Neuronal stem cell (in vitro differentiated cells): ENCODE results near the gene BTBD9.

Experiments used
- DNase-seq: peaks from one replicate; pipeline ENCODE4 v3.0.0-alpha.2; 2013; ENCODE audit warnings: low spot score
- H2AFZ ChIP-seq: one replicate; pipeline ENCODE4 v1.6.1; 2013; ENCODE audit warnings: mild to moderate bottlenecking, low read length, inconsistent platforms
- H2AK5ac ChIP-seq: 2 replicates; pipeline ENCODE4 v1.6.1; 2013; ENCODE audit warnings: low read depth, mild to moderate bottlenecking, inconsistent platforms, low read length, moderate library complexity, mixed read lengths
- H2BK120ac ChIP-seq: 2 replicates; pipeline ENCODE4 v1.6.1; 2013; ENCODE audit warnings: low read depth, mild to moderate bottlenecking, inconsistent platforms, low read length, moderate library complexity, mixed read lengths
- H2BK12ac ChIP-seq: one replicate; pipeline ENCODE4 v1.6.1; 2013; ENCODE audit warnings: low read length, inconsistent platforms
- H2BK15ac ChIP-seq: 2 replicates; pipeline ENCODE4 v1.6.1; 2013; ENCODE audit warnings: mild to moderate bottlenecking, low read length, inconsistent platforms, mixed read lengths
- H2BK5ac ChIP-seq: one replicate; pipeline ENCODE4 v1.6.1; 2013; ENCODE audit warnings: inconsistent platforms, mild to moderate bottlenecking, low read length, moderate library complexity
- H3K14ac ChIP-seq: one replicate; pipeline ENCODE4 v1.6.1; 2013; ENCODE audit warnings: low read length, inconsistent platforms
- H3K18ac ChIP-seq: 2 replicates; pipeline ENCODE4 v1.6.1; 2013; ENCODE audit warnings: low read length, inconsistent platforms
- H3K23ac ChIP-seq: 2 replicates; pipeline ENCODE4 v1.6.1; 2013; ENCODE audit warnings: low read depth, mild to moderate bottlenecking, mixed read lengths, low read length, inconsistent platforms; ENCODE audit not compliant: poor library complexity
- H3K27ac ChIP-seq: replicated peaks from 3 replicates; pipeline ENCODE4 v1.5.1; 2013; ENCODE audit warnings: low read length, inconsistent platforms
- H3K27me3 ChIP-seq, 3 experiments: 2 replicates each; pipeline ENCODE4 v1.6.1; 2013; ENCODE audit warnings: low read length in 3 of 3, mild to moderate bottlenecking in 2 of 3, inconsistent platforms in 1 of 3, low read depth in 1 of 3, mixed read lengths in 1 of 3, moderate library complexity in 1 of 3; ENCODE audit not compliant: control insufficient read depth in 3 of 3, insufficient read depth in 3 of 3
- H3K36me3 ChIP-seq, 2 donors: replicated peaks in 1 of 2; 2 replicates each; pipeline ENCODE4 v1.6.1; 2013; ENCODE audit warnings: low read length in 2 of 2; ENCODE audit not compliant: control insufficient read depth in 2 of 2, insufficient read depth in 2 of 2
- H3K4ac ChIP-seq: 2 replicates; pipeline ENCODE4 v1.6.1; 2013; ENCODE audit warnings: inconsistent platforms, mild to moderate bottlenecking, low read length, moderate library complexity
- H3K4me1 ChIP-seq, 2 donors: 1 replicate in 1 of 2; 2 replicates in 1 of 2; pipeline ENCODE4 v1.6.1; 2013; ENCODE audit warnings: low read length in 2 of 2, low read depth in 1 of 2; ENCODE audit not compliant: control insufficient read depth in 2 of 2, insufficient read depth in 1 of 2
- H3K4me2 ChIP-seq: one replicate; pipeline ENCODE4 v1.6.1; 2013; ENCODE audit warnings: mild to moderate bottlenecking, low read length, inconsistent platforms; ENCODE audit not compliant: insufficient read depth, poor library complexity, severe bottlenecking
- H3K4me3 ChIP-seq, 2 donors: 2 replicates each; pipeline ENCODE4 v1.5.1; 2013; ENCODE audit warnings: low read length in 2 of 2, mild to moderate bottlenecking in 2 of 2, inconsistent platforms in 1 of 2, moderate library complexity in 1 of 2
- H3K79me1 ChIP-seq: one replicate; pipeline ENCODE4 v1.6.1; 2013; ENCODE audit warnings: low read depth, mild to moderate bottlenecking, inconsistent platforms, low read length, moderate library complexity
- H3K9ac ChIP-seq: one replicate; pipeline ENCODE4 v1.6.1; 2013; ENCODE audit warnings: mild to moderate bottlenecking, low read depth, low read length, inconsistent platforms; ENCODE audit not compliant: poor library complexity
- H3K9me3 ChIP-seq, 2 donors: replicated peaks in 1 of 2; 2 replicates each; pipeline versions ENCODE3 to v1.6.1; 2013; ENCODE audit warnings: low read length in 2 of 2, mild to moderate bottlenecking in 2 of 2, inconsistent platforms in 1 of 2, low read depth in 1 of 2, mixed read lengths in 1 of 2, moderate library complexity in 1 of 2; ENCODE audit not compliant: control insufficient read depth in 2 of 2, insufficient read depth in 1 of 2
- H4K8ac ChIP-seq: one replicate; pipeline ENCODE4 v1.6.1; 2013; ENCODE audit warnings: low read depth, mild to moderate bottlenecking, inconsistent platforms, low read length, moderate library complexity
- H4K91ac ChIP-seq: one replicate; pipeline ENCODE4 v1.6.1; 2013; ENCODE audit warnings: low read length, low read depth, mild to moderate bottlenecking, inconsistent platforms; ENCODE audit not compliant: poor library complexity
- WGBS, 2 donors: extraction: QIAGEN DNeasy Blood & Tissue Kit; methylation state at CpG; one replicate each; pipeline ENCODE4 v1.1.7; 2013; ENCODE audit warnings: missing lambda C conversion rate in 2 of 2, mixed read lengths in 1 of 2; ENCODE audit not compliant: insufficient read length in 2 of 2, insufficient replicate concordance in 1 of 2; ENCODE audit errors: extremely low coverage in 2 of 2; 5-methylcytosine and 5-hydroxymethylcytosine counted together

The BTBD9 gene

GRCh38 chr6:38599261-38599660 lies 40.5 kb downstream of the BTBD9 start:
- no CpG with 5 or more reads among the region's 5 CpGs for WGBS, 2 donors
- no peak overlapping the region for H2BK5ac ChIP-seq
- H3K4ac ChIP-seq: no peak overlapping the region
- H2BK12ac ChIP-seq: no peak overlapping the region
- peaks cover 0 to 1% of the 10 kb centered on the region in 2 donors for H3K4me1 ChIP-seq
- no peak overlapping the region for H3K4me3 ChIP-seq
- H2AK5ac ChIP-seq: no peak overlapping the region
- H4K8ac ChIP-seq: no peak overlapping the region
- H2BK120ac ChIP-seq: no peak overlapping the region
- no peaks in the 10 kb centered on the region for H3K9me3 ChIP-seq
- H3K36me3 ChIP-seq: no peaks in the 10 kb centered on the region
- H3K23ac ChIP-seq: no peak overlapping the region
- no peaks in the 10 kb centered on the region for H3K27me3 ChIP-seq
- H2AFZ ChIP-seq: no peak overlapping the region
- no peak overlapping the region for H3K18ac ChIP-seq
- no peak overlapping the region for H3K27ac ChIP-seq
- no peak overlapping the region for H2BK15ac ChIP-seq
- H3K4me2 ChIP-seq: no peak overlapping the region
- H4K91ac ChIP-seq: no peak overlapping the region
- no peak overlapping the region for H3K9ac ChIP-seq
- DNase-seq: no peak
- H3K79me1 ChIP-seq: no peaks in the 10 kb centered on the region
- H3K14ac ChIP-seq: no peak overlapping the region

GRCh38 chr6:38593998-38594665 lies 45.6 kb downstream of the BTBD9 start:
- H3K23ac ChIP-seq: no peak overlapping the region
- H3K9ac ChIP-seq: no peak overlapping the region
- H3K27me3 ChIP-seq: no peaks in the 10 kb centered on the region
- H2BK15ac ChIP-seq: no peak overlapping the region
- no peak overlapping the region for H2AK5ac ChIP-seq
- no peak overlapping the region for H3K4me3 ChIP-seq
- WGBS, 2 donors: no CpG with 5 or more reads among the region's 3 CpGs
- no peak for DNase-seq
- H3K4me1 ChIP-seq: peaks cover 0 to 7% of the 10 kb centered on the region in 2 donors
- no peak overlapping the region for H2BK12ac ChIP-seq
- no peak overlapping the region for H3K4me2 ChIP-seq
- no peaks in the 10 kb centered on the region for H3K9me3 ChIP-seq
- H2AFZ ChIP-seq: no peak overlapping the region
- peaks cover 0 to 14% of the 10 kb centered on the region in 2 donors for H3K36me3 ChIP-seq
- no peak overlapping the region for H2BK120ac ChIP-seq
- H2BK5ac ChIP-seq: no peak overlapping the region
- H3K18ac ChIP-seq: no peak overlapping the region
- H4K91ac ChIP-seq: no peak overlapping the region
- H4K8ac ChIP-seq: no peak overlapping the region
- no peaks in the 10 kb centered on the region for H3K79me1 ChIP-seq
- H3K14ac ChIP-seq: no peak overlapping the region
- H3K27ac ChIP-seq: no peak overlapping the region
- H3K4ac ChIP-seq: no peak overlapping the region

GRCh38 chr6:38593409-38593808 lies 46.3 kb downstream of the BTBD9 start:
- Histone ChIP-seq H3K36me3 (peaks cover 0 to 14% of the 10 kb centered on the region in 2 donors), H3K9me3 (no peaks in the 10 kb centered on the region), H2BK5ac (no peak overlapping the region), H2AFZ (no peak overlapping the region), H2AK5ac (no peak overlapping the region), H2BK12ac (no peak overlapping the region), H3K18ac (no peak overlapping the region), H3K4me2 (no peak overlapping the region), H3K79me1 (no peaks in the 10 kb centered on the region), H3K4me1 (peaks cover 0 to 7% of the 10 kb centered on the region in 2 donors), H3K9ac (no peak overlapping the region), H3K4me3 (no peak overlapping the region), H2BK120ac (no peak overlapping the region), H3K23ac (no peak overlapping the region), H2BK15ac (no peak overlapping the region), H4K91ac (no peak overlapping the region), H4K8ac (no peak overlapping the region), H3K4ac (no peak overlapping the region), H3K27ac (no peak overlapping the region), H3K27me3 (no peaks in the 10 kb centered on the region), H3K14ac (no peak overlapping the region)
- no peak for DNase-seq

GRCh38 chr6:38591439-38591838 lies 48.3 kb downstream of the BTBD9 start:
- no peak overlapping the region for H2AK5ac ChIP-seq
- no peak overlapping the region for H2BK120ac ChIP-seq
- H3K9ac ChIP-seq: no peak overlapping the region
- H4K91ac ChIP-seq: no peak overlapping the region
- no peak for DNase-seq
- peaks cover 0 to 14% of the 10 kb centered on the region in 2 donors for H3K36me3 ChIP-seq
- H3K23ac ChIP-seq: no peak overlapping the region
- H3K79me1 ChIP-seq: no peaks in the 10 kb centered on the region
- H4K8ac ChIP-seq: no peak overlapping the region
- H2BK5ac ChIP-seq: no peak overlapping the region
- H3K9me3 ChIP-seq: no peaks in the 10 kb centered on the region
- no peaks in the 10 kb centered on the region for H3K27me3 ChIP-seq
- no peak overlapping the region for H3K14ac ChIP-seq
- no peak overlapping the region for H3K4me3 ChIP-seq
- H3K4me2 ChIP-seq: no peak overlapping the region
- H3K4ac ChIP-seq: no peak overlapping the region
- no CpG with 5 or more reads among the region's 1 CpG for WGBS, 2 donors
- no peak overlapping the region for H3K18ac ChIP-seq
- no peak overlapping the region for H2BK12ac ChIP-seq
- H2BK15ac ChIP-seq: no peak overlapping the region
- H3K4me1 ChIP-seq: peaks cover 0 to 7% of the 10 kb centered on the region in 2 donors
- H3K27ac ChIP-seq: no peak overlapping the region
- H2AFZ ChIP-seq: no peak overlapping the region
